Parathyroid adenoma (tissue), 2 donors: ENCODE data around the gene WNT9A.

Experiments
- H2AFZ ChIP-seq: fragments of 300-600 bp; sonication (generic); one replicate; pipeline ENCODE4 v1.7.0; 2017; ENCODE audit warnings: antibody characterized with exemption, mild to moderate bottlenecking
- H3K27ac ChIP-seq: fragments of 300-600 bp; sonication (generic); one replicate; pipeline ENCODE4 v1.7.0; 2017
- H3K27me3 ChIP-seq: fragments of 300-600 bp; sonication (generic); one replicate; pipeline ENCODE4 v1.7.0; 2017; ENCODE audit warnings: low read length; ENCODE audit not compliant: control insufficient read depth, insufficient read depth
- H3K36me3 ChIP-seq: fragments of 300-600 bp; sonication (generic); one replicate; pipeline ENCODE4 v1.7.0; 2017; ENCODE audit warnings: low read length; ENCODE audit not compliant: control insufficient read depth, insufficient read depth
- H3K4me1 ChIP-seq: fragments of 300-600 bp; sonication (generic); one replicate; pipeline ENCODE4 v1.7.0; 2017; ENCODE audit warnings: control low read depth
- H3K4me2 ChIP-seq: fragments of 300-600 bp; sonication (generic); one replicate; pipeline ENCODE4 v1.7.0; 2017; ENCODE audit warnings: low read length
- H3K4me3 ChIP-seq: fragments of 300-600 bp; sonication (generic); one replicate; pipeline ENCODE4 v1.7.0; 2017; ENCODE audit warnings: low read depth, low read length
- H3K79me2 ChIP-seq: fragments of 300-600 bp; sonication (generic); one replicate; pipeline ENCODE4 v1.7.0; 2017; ENCODE audit warnings: control low read depth
- H3K9ac ChIP-seq: fragments of 300-600 bp; sonication (generic); one replicate; pipeline ENCODE4 v1.7.0; 2017; ENCODE audit warnings: mild to moderate bottlenecking
- H3K9me3 ChIP-seq: fragments of 300-600 bp; sonication (generic); one replicate; pipeline ENCODE4 v1.7.0; 2017; ENCODE audit warnings: low read length; ENCODE audit not compliant: control insufficient read depth
- CTCF ChIP-seq: fragments of 300-600 bp; sonication (generic); IDR thresholded peaks from one replicate; pipeline ENCODE4 v1.7.0; 2017; ENCODE audit warnings: antibody characterized with exemption, mild to moderate bottlenecking
- donor health status: primary hyperparathyroidism.

WNT9A gene

DNA sequence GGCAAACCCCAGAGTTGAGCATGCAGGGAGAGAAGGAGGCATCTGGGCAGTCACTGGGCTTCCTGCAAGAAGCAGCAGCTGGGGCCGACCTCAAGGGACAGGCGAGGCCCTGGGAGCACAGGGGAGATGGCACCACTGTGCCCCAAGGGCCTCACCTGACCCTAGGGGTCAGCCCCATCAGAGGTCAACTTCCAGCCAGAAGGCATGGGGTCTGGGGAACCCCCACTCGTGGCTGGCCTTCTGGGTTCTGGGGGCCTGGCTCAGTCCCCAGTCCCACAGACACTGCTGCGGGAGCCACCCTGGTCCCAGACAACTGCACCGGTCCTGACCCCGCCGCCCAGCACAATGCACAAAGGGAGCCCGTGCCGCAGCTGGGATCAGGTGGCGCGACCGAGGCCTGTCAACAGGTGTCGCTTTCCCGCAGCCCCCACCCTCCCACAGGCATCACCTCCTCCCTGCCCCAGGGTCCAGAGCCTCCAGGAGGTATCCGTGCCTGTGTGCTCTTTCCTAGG, 6.2 kb downstream of the WNT9A start:
- H3K9me3 ChIP-seq = no peaks in the 10 kb centered on the region
- H3K36me3 ChIP-seq = no peaks in the 10 kb centered on the region
- no peak overlapping the region for H3K4me3 ChIP-seq
- H3K27ac ChIP-seq = no peak overlapping the region
- H3K9ac ChIP-seq = no peak overlapping the region
- TF ChIP-seq CTCF = no peak
- no peak overlapping the region for H3K4me2 ChIP-seq
- no peak overlapping the region for H2AFZ ChIP-seq
- peaks cover 7% of the 10 kb centered on the region for H3K4me1 ChIP-seq
- H3K79me2 ChIP-seq = peaks cover 17% of the 10 kb centered on the region
- no peaks in the 10 kb centered on the region for H3K27me3 ChIP-seq

GRCh38 chr1:227940791-227941241, 6.9 kb downstream of the WNT9A start:
- no peak for TF ChIP-seq CTCF
- Histone ChIP-seq H3K79me2 (peaks cover 17% of the 10 kb centered on the region), H3K4me3 (no peak overlapping the region), H2AFZ (no peak overlapping the region), H3K9ac (no peak overlapping the region), H3K4me2 (no peak overlapping the region), H3K9me3 (no peaks in the 10 kb centered on the region), H3K36me3 (no peaks in the 10 kb centered on the region), H3K27me3 (no peaks in the 10 kb centered on the region), H3K27ac (no peak overlapping the region), H3K4me1 (peaks cover 4% of the 10 kb centered on the region)

DNA sequence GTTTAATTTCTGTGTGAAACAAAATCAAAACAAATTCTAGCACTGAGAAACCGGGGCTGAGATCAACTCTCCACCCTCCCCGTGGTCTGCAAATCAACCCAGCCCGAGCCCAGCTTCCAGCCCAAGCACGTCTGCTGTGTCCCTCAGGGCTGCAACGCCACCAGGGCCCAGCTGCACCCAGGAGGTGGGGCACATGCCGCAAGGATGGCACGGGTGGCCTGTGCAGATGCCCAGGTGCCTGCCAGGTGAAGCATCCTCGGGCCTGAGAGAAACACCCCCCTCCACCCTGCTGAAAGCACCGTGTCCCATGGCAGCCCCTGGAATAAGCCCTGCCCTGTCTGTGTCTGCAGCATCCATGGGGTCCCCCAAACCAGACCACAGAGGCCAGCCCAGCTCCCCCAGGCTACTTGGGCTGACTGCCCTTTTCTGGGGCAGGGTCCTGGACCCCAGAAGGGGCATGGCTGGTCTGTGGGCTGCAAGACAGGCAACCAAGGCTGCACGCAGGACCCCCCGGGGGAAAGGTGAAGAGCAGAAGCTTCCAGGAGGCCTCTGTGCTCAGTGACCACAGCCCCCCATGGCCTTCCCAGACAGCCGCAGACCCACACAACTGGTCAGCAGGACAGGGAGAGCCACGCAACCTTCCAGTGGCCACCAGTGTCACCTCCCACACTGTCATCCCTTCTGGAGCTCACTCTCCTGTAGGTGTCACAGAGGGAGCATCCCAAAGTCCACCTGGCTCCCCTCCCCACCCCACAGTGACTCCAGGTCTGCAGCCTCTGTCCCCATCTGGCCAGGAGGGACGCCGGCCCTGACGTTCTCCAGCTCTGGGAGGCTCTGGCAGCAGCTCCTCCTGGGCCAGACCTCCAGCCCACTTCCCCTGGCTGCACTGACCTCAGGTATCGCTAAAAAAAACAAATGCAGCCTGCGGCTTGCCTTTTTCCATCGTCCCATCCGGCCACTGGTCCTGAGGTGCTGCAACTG, 7.7 kb downstream of the WNT9A start:
- no peak overlapping the region for H3K4me3 ChIP-seq
- no peaks in the 10 kb centered on the region for H3K27me3 ChIP-seq
- no peaks in the 10 kb centered on the region for H3K9me3 ChIP-seq
- no peak overlapping the region for H3K9ac ChIP-seq
- no peaks in the 10 kb centered on the region for H3K4me1 ChIP-seq
- no peak for TF ChIP-seq CTCF
- H2AFZ ChIP-seq = no peak overlapping the region
- no peaks in the 10 kb centered on the region for H3K36me3 ChIP-seq
- no peak overlapping the region for H3K27ac ChIP-seq
- H3K4me2 ChIP-seq = no peak overlapping the region
- H3K79me2 ChIP-seq = peaks cover 17% of the 10 kb centered on the region

- Histone ChIP-seq H3K36me3 (no peaks in the 10 kb centered on the region), H3K9me3 (no peaks in the 10 kb centered on the region), H3K4me1 (no peaks in the 10 kb centered on the region), H3K4me3 (no peak overlapping the region), H3K27ac (no peak overlapping the region), H3K79me2 (peaks cover 11% of the 10 kb centered on the region), H2AFZ (no peak overlapping the region), H3K4me2 (no peak overlapping the region), H3K9ac (no peak overlapping the region), H3K27me3 (no peaks in the 10 kb centered on the region)
- TF ChIP-seq CTCF = no peak
Measured at GRCh38 chr1:227938911-227939790, 8.6 kb downstream of the WNT9A start.
